Neural progenitor cell (in vitro differentiated cells): ENCODE measurements around the gene KIF1B. TPM values are rescaled to one million over a fixed set of nuclear protein-coding genes. Genes with fewer than 3 reads are reported as not detected.

Experiments used
- DNase-seq: peaks from one replicate; pipeline ENCODE4 v3.0.0-alpha.2; 2016; ENCODE audit warnings: low spot score
- H2AFZ ChIP-seq: fragments of 200-600 bp; sonication (generic); replicated peaks from 2 replicates; pipeline ENCODE4 v1.6.1; 2016; ENCODE audit warnings: antibody characterized with exemption
- H3F3A ChIP-seq: fragments of 200-600 bp; sonication (generic); 2 replicates; pipeline ENCODE4 v1.6.1; 2016; ENCODE audit warnings: antibody characterized with exemption, low read depth
- H3K27ac ChIP-seq: fragments of 200-600 bp; sonication (generic); 2 replicates; pipeline ENCODE4 v1.5.1; 2016; ENCODE audit warnings: mild to moderate bottlenecking
- H3K27me3 ChIP-seq: fragments of 200-600 bp; sonication (generic); 2 replicates; pipeline ENCODE4 v1.6.1; 2016; ENCODE audit warnings: mild to moderate bottlenecking, moderate library complexity
- H3K36me3 ChIP-seq: fragments of 200-600 bp; sonication (generic); 2 replicates; pipeline ENCODE4 v1.5.1; 2016
- H3K4me1 ChIP-seq: fragments of 200-600 bp; sonication (generic); 2 replicates; pipeline ENCODE4 v1.6.1; 2016; ENCODE audit warnings: mixed run types
- H3K4me2 ChIP-seq: fragments of 200-600 bp; sonication (generic); 2 replicates; pipeline ENCODE4 v1.6.1; 2016
- H3K4me3 ChIP-seq: fragments of 200-600 bp; sonication (generic); 2 replicates; pipeline ENCODE4 v1.5.1; 2016
- H3K79me2 ChIP-seq: fragments of 200-600 bp; sonication (generic); 2 replicates; pipeline ENCODE4 v1.6.1; 2016; ENCODE audit warnings: low read depth
- H3K9ac ChIP-seq: fragments of 200-600 bp; sonication (generic); 2 replicates; pipeline ENCODE4 v1.6.1; 2016
- H3K9me3 ChIP-seq: fragments of 200-600 bp; sonication (generic); 2 replicates; pipeline ENCODE4 v1.5.1; 2016; ENCODE audit warnings: low read depth
- H4K20me1 ChIP-seq: fragments of 200-600 bp; sonication (generic); 2 replicates; pipeline ENCODE4 v1.6.1; 2016; ENCODE audit warnings: low read depth
- H3K27ac Mint-ChIP-seq: 3 replicates; pipeline ENCODE4 v1.8.0; 2021; ENCODE audit warnings: mixed read lengths
- H3K27me3 Mint-ChIP-seq: 2 replicates; pipeline ENCODE4 v1.8.0; 2022; ENCODE audit warnings: low read depth, mild to moderate bottlenecking, inconsistent platforms, moderate library complexity, mixed read lengths; ENCODE audit not compliant: insufficient read depth
- H3K36me3 Mint-ChIP-seq: 3 replicates; pipeline ENCODE4 v1.8.0; 2021; ENCODE audit warnings: mixed read lengths
- H3K4me1 Mint-ChIP-seq: 3 replicates; pipeline ENCODE4 v1.8.0; 2021; ENCODE audit warnings: mixed read lengths
- H3K4me3 Mint-ChIP-seq: 3 replicates; pipeline ENCODE4 v1.8.0; 2021; ENCODE audit warnings: mild to moderate bottlenecking, moderate library complexity, mixed read lengths
- H3K9me3 Mint-ChIP-seq: 3 replicates; pipeline ENCODE4 v1.8.0; 2020; ENCODE audit warnings: mixed read lengths
- EZH2 ChIP-seq: fragments of 200-600 bp; sonication (generic); IDR thresholded peaks from 2 replicates; pipeline ENCODE4 v1.6.1; 2017; ENCODE audit warnings: antibody characterized with exemption, mild to moderate bottlenecking, moderate library complexity
- EZH2phosphoT487 ChIP-seq: fragments of 200-600 bp; sonication (generic); IDR thresholded peaks from 2 replicates; pipeline ENCODE4 v1.6.1; 2017; ENCODE audit warnings: antibody characterized with exemption
- total RNA-seq: library from RNA; depleted of rRNA; stranded (reverse); fragments of >200 nt; gene quantifications from 2 replicates; pipeline ENCODE4 v1.2.3, GENCODE V29; 2015; ENCODE audit warnings: low replicate concordance
- TF ChIP-seq, protein P1 (sequence below): fragments of 200-600 bp; sonication (generic); IDR thresholded peaks from 2 replicates; pipeline ENCODE4 v1.5.1; 2017; ENCODE audit warnings: antibody characterized with exemption, mild to moderate bottlenecking

Gene KIF1B
- total RNA-seq, 1 donor from 2014 or later: 52.0 TPM

DNA sequence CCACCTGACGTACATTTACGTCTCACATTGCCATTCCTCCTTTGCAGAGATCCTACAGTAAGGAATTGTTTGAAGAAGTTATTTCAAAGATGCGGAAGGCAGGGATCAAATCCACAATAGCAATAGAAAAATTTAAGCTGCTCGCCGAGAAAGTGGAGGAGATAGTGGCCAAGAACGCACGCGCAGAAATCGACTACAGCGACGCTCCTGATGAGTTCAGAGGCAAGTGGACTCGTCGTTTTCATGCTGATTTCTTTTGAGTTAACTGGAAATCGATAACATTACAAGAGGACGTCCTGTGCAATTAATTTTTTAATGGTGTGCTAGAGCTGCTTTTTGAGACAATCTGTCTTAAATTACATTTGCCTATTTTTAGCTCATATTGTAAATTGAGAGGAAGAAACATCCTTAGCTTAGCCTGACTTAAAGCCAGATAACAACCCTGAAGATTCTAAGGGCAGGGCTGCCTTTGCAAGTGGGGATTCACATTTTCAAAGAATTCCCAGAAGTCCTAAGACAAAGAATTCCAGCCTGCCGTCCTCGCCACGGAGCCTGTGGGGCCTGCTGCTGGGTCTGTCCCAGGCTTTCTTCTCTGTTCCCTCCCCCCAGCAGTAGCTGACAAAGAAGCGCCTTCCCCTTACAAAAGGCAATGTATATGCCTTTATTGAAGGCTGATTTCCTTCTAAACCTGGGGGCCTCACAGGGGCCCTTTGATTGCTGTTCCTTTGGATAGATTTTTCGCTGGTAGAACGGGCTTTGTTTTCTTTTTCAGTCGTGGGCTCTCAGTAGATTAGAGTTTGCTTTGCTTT, 31.6 kb upstream of the KIF1B start:
- peaks cover 3% of the 10 kb centered on the region for H3K79me2 ChIP-seq
- H2AFZ ChIP-seq: peak overlapping the region; percentile 4
- Mint-ChIP-seq H3K4me3 (peak overlapping the region; percentile 81), H3K36me3 (peaks cover 28% of the 10 kb centered on the region), H3K27me3 (no peaks in the 10 kb centered on the region), H3K27ac (peak overlapping the region; percentile 99), H3K9me3 (peaks cover 10% of the 10 kb centered on the region), H3K4me1 (peaks cover 51% of the 10 kb centered on the region)
- H4K20me1 ChIP-seq: no peaks in the 10 kb centered on the region
- H3K4me1 ChIP-seq: peaks cover 43% of the 10 kb centered on the region
- peak overlapping the region; percentile 37 for H3K4me3 ChIP-seq
- H3F3A ChIP-seq: peaks cover 54% of the 10 kb centered on the region
- H3K9ac ChIP-seq: peak overlapping the region; percentile 24
- no peaks in the 10 kb centered on the region for H3K9me3 ChIP-seq
- peak; percentile 88 for DNase-seq
- no peaks in the 10 kb centered on the region for H3K27me3 ChIP-seq
- H3K27ac ChIP-seq: peak overlapping the region; percentile 95
- TF ChIP-seq EZH2phosphoT487 (peak; percentile 48), EZH2 (no peak)
- TF ChIP-seq, protein P1, sequence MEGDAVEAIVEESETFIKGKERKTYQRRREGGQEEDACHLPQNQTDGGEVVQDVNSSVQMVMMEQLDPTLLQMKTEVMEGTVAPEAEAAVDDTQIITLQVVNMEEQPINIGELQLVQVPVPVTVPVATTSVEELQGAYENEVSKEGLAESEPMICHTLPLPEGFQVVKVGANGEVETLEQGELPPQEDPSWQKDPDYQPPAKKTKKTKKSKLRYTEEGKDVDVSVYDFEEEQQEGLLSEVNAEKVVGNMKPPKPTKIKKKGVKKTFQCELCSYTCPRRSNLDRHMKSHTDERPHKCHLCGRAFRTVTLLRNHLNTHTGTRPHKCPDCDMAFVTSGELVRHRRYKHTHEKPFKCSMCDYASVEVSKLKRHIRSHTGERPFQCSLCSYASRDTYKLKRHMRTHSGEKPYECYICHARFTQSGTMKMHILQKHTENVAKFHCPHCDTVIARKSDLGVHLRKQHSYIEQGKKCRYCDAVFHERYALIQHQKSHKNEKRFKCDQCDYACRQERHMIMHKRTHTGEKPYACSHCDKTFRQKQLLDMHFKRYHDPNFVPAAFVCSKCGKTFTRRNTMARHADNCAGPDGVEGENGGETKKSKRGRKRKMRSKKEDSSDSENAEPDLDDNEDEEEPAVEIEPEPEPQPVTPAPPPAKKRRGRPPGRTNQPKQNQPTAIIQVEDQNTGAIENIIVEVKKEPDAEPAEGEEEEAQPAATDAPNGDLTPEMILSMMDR: no peak
- H3K4me2 ChIP-seq: peak overlapping the region; percentile 87
- H3K36me3 ChIP-seq: peaks cover 8% of the 10 kb centered on the region

DNA sequence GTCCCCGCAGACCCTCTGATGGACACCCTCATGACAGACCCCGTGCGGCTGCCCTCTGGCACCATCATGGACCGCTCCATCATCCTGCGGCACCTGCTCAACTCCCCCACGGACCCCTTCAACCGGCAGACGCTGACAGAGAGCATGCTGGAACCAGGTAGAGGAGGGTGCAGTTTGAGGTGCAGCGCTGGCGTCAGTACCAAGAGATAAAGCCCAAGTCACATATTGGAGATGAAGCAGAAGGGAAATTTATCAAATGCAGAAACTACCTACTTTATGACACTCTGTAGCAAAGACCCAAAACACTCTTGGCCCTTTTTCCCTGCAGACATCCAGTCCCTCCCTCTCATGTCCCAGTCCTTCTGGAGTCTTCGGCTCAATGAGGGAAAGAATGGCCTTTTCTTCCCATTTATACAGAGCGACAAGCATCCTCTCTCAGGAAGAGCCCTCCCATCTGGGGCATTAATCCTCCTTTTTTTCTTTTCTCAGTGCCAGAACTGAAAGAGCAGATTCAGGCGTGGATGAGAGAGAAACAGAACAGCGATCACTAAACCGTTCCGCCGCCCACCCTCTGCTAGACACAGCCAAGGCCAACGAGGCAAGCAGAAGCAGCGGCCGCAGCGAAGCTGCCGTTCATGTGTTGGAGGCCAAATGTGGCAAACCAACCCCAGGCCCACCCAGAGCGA, 30.8 kb upstream of the KIF1B start:
- Histone ChIP-seq H3K4me2 (peak overlapping the region; percentile 87), H3K9ac (no peak overlapping the region), H3K27me3 (no peaks in the 10 kb centered on the region), H3F3A (peaks cover 54% of the 10 kb centered on the region), H3K27ac (peak overlapping the region; percentile 95), H3K4me3 (peak overlapping the region; percentile 37), H3K4me1 (peaks cover 43% of the 10 kb centered on the region), H2AFZ (peak overlapping the region; percentile 4), H3K9me3 (no peaks in the 10 kb centered on the region), H3K36me3 (peaks cover 8% of the 10 kb centered on the region), H3K79me2 (peaks cover 3% of the 10 kb centered on the region), H4K20me1 (no peaks in the 10 kb centered on the region)
- peaks cover 52% of the 10 kb centered on the region for H3K4me1 Mint-ChIP-seq
- peak; percentile 73 for DNase-seq
- peak overlapping the region; percentile 99 for H3K27ac Mint-ChIP-seq
- TF ChIP-seq, protein P1: no peak
- TF ChIP-seq EZH2phosphoT487 (no peak), EZH2 (no peak)
- peak overlapping the region; percentile 81 for H3K4me3 Mint-ChIP-seq
- peaks cover 29% of the 10 kb centered on the region for H3K36me3 Mint-ChIP-seq
- no peaks in the 10 kb centered on the region for H3K27me3 Mint-ChIP-seq
- H3K9me3 Mint-ChIP-seq: peaks cover 10% of the 10 kb centered on the region

GRCh38 chr1:10181154-10181553, 29.2 kb upstream of the KIF1B start:
- no peaks in the 10 kb centered on the region for H4K20me1 ChIP-seq
- peak overlapping the region; percentile 87 for H3K4me2 ChIP-seq
- H3K36me3 Mint-ChIP-seq: peaks cover 19% of the 10 kb centered on the region
- no peak overlapping the region for H3K4me3 ChIP-seq
- no peak overlapping the region for H3K9ac ChIP-seq
- peaks cover 3% of the 10 kb centered on the region for H3K36me3 ChIP-seq
- no peaks in the 10 kb centered on the region for H3K9me3 ChIP-seq
- H3K27ac Mint-ChIP-seq: peak overlapping the region; percentile 99
- no peak for DNase-seq
- no peak overlapping the region for H2AFZ ChIP-seq
- H3K27ac ChIP-seq: peak overlapping the region; percentile 95
- H3K79me2 ChIP-seq: peaks cover 3% of the 10 kb centered on the region
- H3K9me3 Mint-ChIP-seq: peaks cover 3% of the 10 kb centered on the region
- H3K4me3 Mint-ChIP-seq: peak overlapping the region; percentile 28
- TF ChIP-seq EZH2phosphoT487 (no peak), EZH2 (no peak)
- TF ChIP-seq, protein P1: no peak
- H3F3A ChIP-seq: peaks cover 51% of the 10 kb centered on the region
- H3K4me1 ChIP-seq: peaks cover 43% of the 10 kb centered on the region
- peaks cover 52% of the 10 kb centered on the region for H3K4me1 Mint-ChIP-seq
- H3K27me3 ChIP-seq: no peaks in the 10 kb centered on the region
- H3K27me3 Mint-ChIP-seq: no peaks in the 10 kb centered on the region
